Panc1 (cell line): ENCODE results near the gene CABCOCO1.

ENCODE experiments used
- REST ChIP-seq, 2 experiments: IDR thresholded peaks; 2 replicates each; pipeline ENCODE4 v1.6.1; 2011 to 2012; ENCODE audit warnings: low read depth in 2 of 2, control low read depth in 1 of 2, low read length in 1 of 2, mild to moderate bottlenecking in 1 of 2, moderate library complexity in 1 of 2; ENCODE audit not compliant: insufficient read depth in 1 of 2
- TF ChIP-seq, protein P1 (sequence below): fragments of 450-650 bp; IDR thresholded peaks from 2 replicates; pipeline ENCODE4 v1.5.1; 2017; ENCODE audit warnings: mild to moderate bottlenecking

- TF ChIP-seq, protein P1, sequence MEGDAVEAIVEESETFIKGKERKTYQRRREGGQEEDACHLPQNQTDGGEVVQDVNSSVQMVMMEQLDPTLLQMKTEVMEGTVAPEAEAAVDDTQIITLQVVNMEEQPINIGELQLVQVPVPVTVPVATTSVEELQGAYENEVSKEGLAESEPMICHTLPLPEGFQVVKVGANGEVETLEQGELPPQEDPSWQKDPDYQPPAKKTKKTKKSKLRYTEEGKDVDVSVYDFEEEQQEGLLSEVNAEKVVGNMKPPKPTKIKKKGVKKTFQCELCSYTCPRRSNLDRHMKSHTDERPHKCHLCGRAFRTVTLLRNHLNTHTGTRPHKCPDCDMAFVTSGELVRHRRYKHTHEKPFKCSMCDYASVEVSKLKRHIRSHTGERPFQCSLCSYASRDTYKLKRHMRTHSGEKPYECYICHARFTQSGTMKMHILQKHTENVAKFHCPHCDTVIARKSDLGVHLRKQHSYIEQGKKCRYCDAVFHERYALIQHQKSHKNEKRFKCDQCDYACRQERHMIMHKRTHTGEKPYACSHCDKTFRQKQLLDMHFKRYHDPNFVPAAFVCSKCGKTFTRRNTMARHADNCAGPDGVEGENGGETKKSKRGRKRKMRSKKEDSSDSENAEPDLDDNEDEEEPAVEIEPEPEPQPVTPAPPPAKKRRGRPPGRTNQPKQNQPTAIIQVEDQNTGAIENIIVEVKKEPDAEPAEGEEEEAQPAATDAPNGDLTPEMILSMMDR: no peak
- no peak for TF ChIP-seq REST (IDR thresholded peaks at IDR 0.05; ENCODE audit: insufficient read depth in 1 of 2, low read depth in 2 of 2, low read length in 1 of 2)
Measured at GRCh38 chr10:61752111-61753011, 89.6 kb downstream of the CABCOCO1 start.
